Smooth muscle cell (in vitro differentiated cells): ENCODE data around the gene SLIT3. TPM values are rescaled to one million over a fixed set of nuclear protein-coding genes. Genes with fewer than 3 reads are reported as not detected.

ENCODE experiments used
- DNase-seq: peaks from one replicate; lab custom pipeline; 2025; ENCODE audit not compliant: unreplicated experiment; lab: John Stamatoyannopoulos, UW
- H2AFZ ChIP-seq: fragments of 200-600 bp; sonication (generic); 2 replicates; pipeline ENCODE4 v1.6.0; 2016; ENCODE audit warnings: antibody characterized with exemption, low read depth, mild to moderate bottlenecking
- H3F3A ChIP-seq: fragments of 200-600 bp; sonication (generic); 2 replicates; pipeline ENCODE4 v1.6.0; 2017; ENCODE audit warnings: antibody characterized with exemption, low read depth
- H3K27ac ChIP-seq: fragments of 200-600 bp; sonication (generic); 2 replicates; pipeline ENCODE4 v1.5.1; 2016; ENCODE audit warnings: low read depth, mild to moderate bottlenecking
- H3K27me3 ChIP-seq: fragments of 200-600 bp; sonication (generic); 2 replicates; pipeline ENCODE4 v1.6.1; 2016; ENCODE audit warnings: low read depth, mild to moderate bottlenecking
- H3K36me3 ChIP-seq: fragments of 200-600 bp; sonication (generic); 2 replicates; pipeline ENCODE4 v1.5.1; 2016; ENCODE audit warnings: low read depth
- H3K4me1 ChIP-seq: fragments of 200-600 bp; sonication (generic); 2 replicates; pipeline ENCODE4 v1.5.1; 2016; ENCODE audit warnings: low read depth
- H3K4me2 ChIP-seq: fragments of 200-600 bp; sonication (generic); 2 replicates; pipeline ENCODE4 v1.6.0; 2016; ENCODE audit warnings: mild to moderate bottlenecking
- H3K4me3 ChIP-seq: fragments of 200-600 bp; sonication (generic); 2 replicates; pipeline ENCODE4 v1.5.1; 2016; ENCODE audit warnings: mild to moderate bottlenecking
- H3K79me2 ChIP-seq: fragments of 200-600 bp; sonication (generic); 2 replicates; pipeline ENCODE4 v1.6.0; 2016; ENCODE audit warnings: low read depth, mild to moderate bottlenecking
- H3K9ac ChIP-seq: fragments of 200-600 bp; sonication (generic); 2 replicates; pipeline ENCODE4 v1.6.0; 2016; ENCODE audit warnings: low read depth
- H3K9me3 ChIP-seq: fragments of 200-600 bp; sonication (generic); replicated peaks from 2 replicates; pipeline ENCODE4 v1.5.1; 2016; ENCODE audit warnings: low read depth
- H4K20me1 ChIP-seq: fragments of 200-600 bp; sonication (generic); 2 replicates; pipeline ENCODE4 v1.6.0; 2016; ENCODE audit warnings: low read depth
- WGBS: methylation state at CpG from one replicate; pipeline ENCODE4 v1.1.7; 2016; ENCODE audit warnings: low lambda C conversion rate; 5-methylcytosine and 5-hydroxymethylcytosine counted together
- polyA plus RNA-seq: library from polyadenylated mRNA; unstranded; fragments of >200 nt; fragmentation: Nextera tagmentation; extraction: Ambion mirVana; gene quantifications from 2 replicates; pipeline ENCODE4 v1.2.1, GENCODE V29; 2016
- total RNA-seq: library from RNA; depleted of rRNA; stranded (reverse); fragments of >200 nt; gene quantifications from 2 replicates; pipeline ENCODE4 v1.2.3, GENCODE V29; 2014
- TF ChIP-seq, protein P1 (sequence below): fragments of 200-600 bp; sonication (generic); IDR thresholded peaks from 2 replicates; pipeline ENCODE4 v1.5.1; 2017; ENCODE audit warnings: borderline replicate concordance, mild to moderate bottlenecking, antibody characterized with exemption; ENCODE audit not compliant: insufficient read depth, poor library complexity, severe bottlenecking

Gene SLIT3
- total and polyA plus RNA-seq, 2 experiments from 2014 or later: 25.4 to 29.5 TPM

DNA sequence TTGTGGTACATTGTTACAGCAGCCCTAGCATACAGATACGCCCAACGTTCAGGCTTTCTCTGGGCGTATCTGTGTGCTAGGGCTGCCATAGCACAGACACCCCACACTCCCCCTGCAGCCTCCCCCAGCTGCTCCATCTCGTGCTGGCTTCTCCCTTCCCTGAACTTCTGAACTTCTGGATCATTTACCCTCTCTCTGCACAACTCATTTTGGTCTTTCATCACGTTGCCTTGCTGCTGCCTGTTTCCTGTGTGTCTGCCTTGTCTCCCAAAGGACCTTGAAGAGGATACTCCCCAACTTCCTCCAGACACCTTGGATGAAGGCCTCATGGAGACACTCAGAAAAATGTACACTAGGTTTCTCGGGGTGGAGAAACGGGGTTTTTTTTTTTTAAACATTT lies 37.3 kb downstream of the SLIT3 start:
- Histone ChIP-seq H3K4me1 (no peaks in the 10 kb centered on the region), H3K27ac (no peak overlapping the region), H3K4me3 (no peak overlapping the region), H3K9ac (no peak overlapping the region), H3K36me3 (no peaks in the 10 kb centered on the region), H3K4me2 (no peak overlapping the region), H2AFZ (no peak overlapping the region), H3K9me3 (no peaks in the 10 kb centered on the region), H4K20me1 (peaks cover 20% of the 10 kb centered on the region), H3K27me3 (no peaks in the 10 kb centered on the region), H3F3A (no peaks in the 10 kb centered on the region), H3K79me2 (no peaks in the 10 kb centered on the region)
- no peak for DNase-seq
- 92% methylated on average over 7 of the region's 7 CpGs for WGBS
- TF ChIP-seq, protein P1, sequence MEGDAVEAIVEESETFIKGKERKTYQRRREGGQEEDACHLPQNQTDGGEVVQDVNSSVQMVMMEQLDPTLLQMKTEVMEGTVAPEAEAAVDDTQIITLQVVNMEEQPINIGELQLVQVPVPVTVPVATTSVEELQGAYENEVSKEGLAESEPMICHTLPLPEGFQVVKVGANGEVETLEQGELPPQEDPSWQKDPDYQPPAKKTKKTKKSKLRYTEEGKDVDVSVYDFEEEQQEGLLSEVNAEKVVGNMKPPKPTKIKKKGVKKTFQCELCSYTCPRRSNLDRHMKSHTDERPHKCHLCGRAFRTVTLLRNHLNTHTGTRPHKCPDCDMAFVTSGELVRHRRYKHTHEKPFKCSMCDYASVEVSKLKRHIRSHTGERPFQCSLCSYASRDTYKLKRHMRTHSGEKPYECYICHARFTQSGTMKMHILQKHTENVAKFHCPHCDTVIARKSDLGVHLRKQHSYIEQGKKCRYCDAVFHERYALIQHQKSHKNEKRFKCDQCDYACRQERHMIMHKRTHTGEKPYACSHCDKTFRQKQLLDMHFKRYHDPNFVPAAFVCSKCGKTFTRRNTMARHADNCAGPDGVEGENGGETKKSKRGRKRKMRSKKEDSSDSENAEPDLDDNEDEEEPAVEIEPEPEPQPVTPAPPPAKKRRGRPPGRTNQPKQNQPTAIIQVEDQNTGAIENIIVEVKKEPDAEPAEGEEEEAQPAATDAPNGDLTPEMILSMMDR: no peak

DNA sequence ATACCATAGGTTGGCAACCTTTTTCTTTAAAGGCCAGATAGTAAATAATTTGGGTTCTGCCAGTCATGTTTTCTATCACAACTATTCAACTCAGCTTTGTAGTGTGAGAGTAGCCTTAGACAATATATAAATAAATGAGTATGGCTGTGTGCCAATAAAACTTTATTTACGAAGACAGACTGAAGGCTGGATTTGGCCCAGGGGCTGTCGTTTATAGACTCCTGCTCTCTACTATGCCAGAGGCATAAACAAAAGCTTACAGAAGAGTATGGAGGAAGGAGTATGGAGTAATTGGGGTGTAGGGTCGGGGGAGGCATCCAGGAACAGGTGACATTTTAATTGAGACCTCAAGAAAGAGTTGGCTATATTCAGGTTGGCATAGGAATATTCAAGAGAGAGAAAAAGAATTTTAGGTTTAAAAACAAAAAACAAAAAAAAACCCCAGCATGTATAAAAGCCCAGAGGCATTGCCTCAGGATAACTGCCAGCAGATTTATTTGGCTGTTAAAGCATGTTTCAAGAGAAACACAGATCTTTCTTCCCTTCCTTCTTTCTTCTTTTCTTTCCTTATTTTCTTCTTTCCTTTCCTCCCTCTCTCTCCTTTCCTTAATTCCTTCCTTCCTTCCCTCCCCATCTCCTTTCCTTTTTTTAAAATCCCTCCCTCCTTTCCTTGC lies 39.9 kb downstream of the SLIT3 start:
- Histone ChIP-seq H3K4me3 (no peak overlapping the region), H3K36me3 (no peaks in the 10 kb centered on the region), H3K4me1 (no peaks in the 10 kb centered on the region), H3K4me2 (no peak overlapping the region), H3K79me2 (no peaks in the 10 kb centered on the region), H3K27me3 (no peaks in the 10 kb centered on the region), H3K27ac (no peak overlapping the region), H4K20me1 (peaks cover 20% of the 10 kb centered on the region), H3F3A (no peaks in the 10 kb centered on the region), H3K9ac (no peak overlapping the region), H2AFZ (no peak overlapping the region), H3K9me3 (no peaks in the 10 kb centered on the region)
- WGBS: 52% methylated on average over 3 of the region's 3 CpGs
- DNase-seq: no peak
- TF ChIP-seq, protein P1: no peak

DNA sequence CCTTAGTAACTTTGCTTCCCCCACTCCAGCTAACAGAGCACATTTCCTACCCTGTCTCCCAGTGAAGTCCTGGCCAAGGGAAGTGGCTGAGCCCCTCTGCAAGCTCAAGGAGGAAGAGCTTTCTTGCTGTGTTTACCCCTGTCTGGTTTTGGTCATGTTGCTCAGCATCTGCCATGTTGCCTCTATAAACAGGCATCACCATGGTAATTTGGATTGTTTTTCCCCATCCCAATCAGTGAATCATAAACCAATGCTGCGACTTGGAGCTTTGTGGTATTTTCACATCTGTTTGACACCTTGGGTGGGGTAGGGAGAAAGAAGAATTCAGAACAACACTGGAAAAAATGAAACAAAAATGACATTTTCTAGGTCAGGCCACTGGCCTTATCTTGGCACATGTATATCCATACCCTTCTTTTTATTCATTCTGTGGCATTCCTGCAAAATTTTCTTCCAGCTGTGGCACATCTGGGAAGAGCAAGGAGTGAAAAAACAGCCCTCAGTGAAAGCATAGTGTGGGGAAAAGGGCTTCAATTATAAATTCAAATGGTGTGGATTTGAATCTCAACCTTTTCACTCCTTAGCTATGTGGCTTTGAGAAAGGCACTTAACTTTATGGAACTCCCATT lies 42.5 kb downstream of the SLIT3 start:
- peak overlapping the region; percentile 38 for H3K27ac ChIP-seq
- TF ChIP-seq, protein P1: no peak
- DNase-seq: no peak
- no peak overlapping the region for H2AFZ ChIP-seq
- no peaks in the 10 kb centered on the region for H3K9me3 ChIP-seq
- no peaks in the 10 kb centered on the region for H3K27me3 ChIP-seq
- 41% methylated on average over 1 of the region's 1 CpG for WGBS
- H3K4me1 ChIP-seq: no peaks in the 10 kb centered on the region
- H3K36me3 ChIP-seq: no peaks in the 10 kb centered on the region
- H4K20me1 ChIP-seq: peaks cover 7% of the 10 kb centered on the region
- H3K79me2 ChIP-seq: no peaks in the 10 kb centered on the region
- no peak overlapping the region for H3K4me2 ChIP-seq
- H3K4me3 ChIP-seq: no peak overlapping the region
- H3F3A ChIP-seq: no peaks in the 10 kb centered on the region
- peak overlapping the region; percentile 47 for H3K9ac ChIP-seq
